H1 (cell line): ENCODE results near the gene MRPS31. TPM values are rescaled to one million over a fixed set of nuclear protein-coding genes. Genes with fewer than 3 reads are reported as not detected.

Source experiments
- ATF3 ChIP-seq: IDR thresholded peaks from 2 replicates; pipeline ENCODE4 v1.6.1; 2011; ENCODE audit warnings: low read depth, mild to moderate bottlenecking, low read length; ENCODE audit not compliant: insufficient read depth
- EP300 ChIP-seq, 2 experiments: IDR thresholded peaks; 1 replicate in 1 of 2; 2 replicates in 1 of 2; pipeline ENCODE4 v1.6.1; 2011 to 2012; ENCODE audit warnings: low read depth in 2 of 2, low read length in 2 of 2, mild to moderate bottlenecking in 2 of 2, borderline replicate concordance in 1 of 2, inconsistent platforms in 1 of 2, moderate library complexity in 1 of 2
- NRF1 ChIP-seq: IDR thresholded peaks from 2 replicates; pipeline ENCODE4 v1.6.1; 2011; ENCODE audit warnings: mild to moderate bottlenecking, low read depth, low read length, improper control_type of control experiment
- SIN3A ChIP-seq, 2 experiments: IDR thresholded peaks in 1 of 2; conservative IDR thresholded peaks in 1 of 2; 2 replicates each; pipeline ENCODE4 v1.6.1; 2011 to 2012; ENCODE audit warnings: low read length in 2 of 2, improper control_type of control experiment in 1 of 2, low read depth in 1 of 2, mild to moderate bottlenecking in 1 of 2
- polyA plus RNA-seq, 7 experiments: library from polyadenylated mRNA; depleted of rRNA in 3 of 7; stranded (reverse) in 5 of 7; unstranded in 2 of 7; fragments of >200 nt in 5 of 7; fragments of 200-250 nt in 2 of 7; gene quantifications; 1 replicate in 5 of 7; 2 replicates in 1 of 7; 4 replicates in 1 of 7; pipeline versions ENCODE4 v1.2.1 to v1.2.3, GENCODE V29; 2011 to 2013; ENCODE audit warnings: missing spikeins in 2 of 7, mixed read lengths in 2 of 7
- total RNA-seq: library from RNA; stranded (reverse); fragmentation: NEBNext Ultra II Directional; extraction: Animal tissue kit (Norgen Biotek cat#: 25700); gene quantifications from 2 replicates; pipeline ENCODE4 v1.2.1, GENCODE V29; 2021

The MRPS31 gene
- total and polyA plus RNA-seq, 2 of the 8 experiments (the other 6 are each of a cell fraction or from before 2014, with no cell fraction given): 13.6 to 33.3 TPM

- no peak for TF ChIP-seq EP300 (IDR thresholded peaks at IDR 0.05; ENCODE audit: borderline replicate concordance in 1 of 2, low read depth in 2 of 2, low read length in 2 of 2)
- TF ChIP-seq NRF1: no peak
- no peak for TF ChIP-seq SIN3A (conservative IDR thresholded peaks at IDR 0.05 in 1 of 2, IDR thresholded peaks at IDR 0.05 in 1 of 2; ENCODE audit: low read depth in 1 of 2, low read length in 2 of 2)
- no peak for TF ChIP-seq ATF3
These were observed 14.9 kb downstream of the MRPS31 start (continued) for GRCh38 chr13:40756042-40756441.
